ENCODE measurements around the gene TIAL1.

Gene TIAL1

DNA sequence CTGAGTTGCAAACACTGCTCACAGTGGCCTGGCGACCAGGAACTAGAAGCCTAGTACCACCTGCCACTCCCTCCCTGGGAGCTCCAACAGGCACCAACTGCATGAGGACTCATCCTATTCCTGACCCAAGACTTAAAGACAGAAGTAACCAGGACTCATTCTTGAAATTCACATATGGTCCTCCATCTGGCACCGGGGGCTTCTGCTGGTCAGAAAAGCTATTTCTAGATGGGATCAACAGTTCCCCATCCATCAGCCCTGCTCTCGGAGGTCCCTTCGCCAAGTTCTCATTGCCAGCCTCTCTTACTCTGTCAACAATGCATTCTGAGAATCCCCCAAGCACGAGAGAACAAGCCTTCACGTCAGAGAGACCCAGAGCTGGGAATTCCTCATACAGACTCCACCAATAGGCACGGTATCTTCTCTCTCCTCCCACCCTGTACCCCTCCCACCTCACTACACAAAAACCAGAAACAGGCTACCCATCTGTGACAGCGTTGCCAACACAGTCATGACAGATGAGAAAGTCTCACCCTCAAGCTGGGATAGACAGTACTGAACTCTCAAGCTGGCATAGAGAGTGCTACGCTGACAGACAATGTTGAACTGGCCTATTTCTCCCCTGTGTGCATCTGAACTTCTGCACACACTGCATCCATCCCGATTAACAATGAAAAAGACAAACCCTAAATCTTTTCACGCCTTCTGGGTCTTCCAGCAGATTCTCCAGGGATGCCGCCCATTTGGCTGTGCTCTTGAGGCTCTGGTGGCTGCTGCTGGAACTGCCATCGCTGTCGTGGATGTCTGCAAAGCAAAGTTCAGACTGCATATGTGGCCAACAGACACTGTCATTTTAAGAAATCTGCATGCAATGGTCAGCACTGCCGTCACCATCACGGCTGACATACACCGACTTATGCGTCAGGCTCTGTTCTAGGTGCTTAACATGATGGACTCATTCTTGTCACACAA, 69.9 kb downstream of the TIAL1 start:
- DNase-seq = no peak

DNA sequence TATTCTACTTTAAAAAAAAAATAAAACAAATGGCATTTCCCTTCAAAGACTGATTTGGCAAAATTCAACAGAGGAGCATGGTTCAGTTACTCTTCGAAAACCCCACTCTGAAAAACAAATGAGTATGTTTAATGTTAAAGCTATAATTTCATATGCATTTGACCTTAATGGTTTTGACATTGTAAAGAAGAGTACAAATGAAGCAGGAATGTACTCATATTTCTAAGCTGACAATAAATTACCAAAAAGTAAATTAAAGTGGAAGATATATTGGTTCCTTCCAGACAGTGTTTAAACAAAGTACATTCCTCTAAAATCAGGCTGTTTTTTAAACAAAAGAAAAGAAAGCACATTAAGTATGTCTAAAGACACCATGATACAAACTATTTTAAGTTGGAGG, 70.6 kb downstream of the TIAL1 start:
- DNase-seq = no peak

DNA sequence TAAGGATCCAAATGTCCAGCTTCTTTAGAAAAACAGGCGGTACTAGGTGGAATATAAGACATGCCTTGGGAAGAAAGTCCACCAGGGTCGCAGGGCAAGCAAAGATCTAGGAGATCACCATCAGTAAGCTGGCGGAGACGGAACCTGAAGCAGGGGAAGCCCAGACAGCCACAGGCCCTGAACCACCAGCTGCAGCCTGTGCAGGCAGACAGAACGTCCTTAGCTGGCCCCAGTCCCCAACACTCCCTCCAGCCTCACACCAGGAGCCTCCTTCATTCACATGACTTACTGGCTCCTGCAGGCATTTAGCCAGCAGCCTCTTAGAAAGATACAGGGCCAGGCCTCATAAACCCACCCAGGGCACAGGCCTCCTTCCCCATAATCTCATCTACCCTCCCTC, 71.6 kb downstream of the TIAL1 start:
- DNase-seq = no peak

DNA sequence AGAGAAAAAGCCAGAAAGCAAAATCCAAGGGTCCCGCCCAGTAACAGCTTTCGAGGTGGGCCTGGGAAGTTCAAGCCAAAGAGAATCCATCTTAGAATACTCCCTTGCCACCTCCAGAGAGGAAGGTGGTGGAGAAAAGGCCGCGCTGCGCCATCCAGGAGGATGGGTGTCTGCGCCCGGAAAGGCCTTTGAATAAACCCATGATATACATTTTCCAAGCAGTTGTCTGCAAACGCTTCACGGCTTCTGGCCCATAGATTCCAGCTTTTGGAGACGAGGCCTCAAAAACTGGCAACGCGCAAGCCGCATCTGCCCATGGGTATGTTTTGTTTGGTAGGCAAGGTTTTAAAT, 72.1 kb downstream of the TIAL1 start:
- no peak for DNase-seq

DNA sequence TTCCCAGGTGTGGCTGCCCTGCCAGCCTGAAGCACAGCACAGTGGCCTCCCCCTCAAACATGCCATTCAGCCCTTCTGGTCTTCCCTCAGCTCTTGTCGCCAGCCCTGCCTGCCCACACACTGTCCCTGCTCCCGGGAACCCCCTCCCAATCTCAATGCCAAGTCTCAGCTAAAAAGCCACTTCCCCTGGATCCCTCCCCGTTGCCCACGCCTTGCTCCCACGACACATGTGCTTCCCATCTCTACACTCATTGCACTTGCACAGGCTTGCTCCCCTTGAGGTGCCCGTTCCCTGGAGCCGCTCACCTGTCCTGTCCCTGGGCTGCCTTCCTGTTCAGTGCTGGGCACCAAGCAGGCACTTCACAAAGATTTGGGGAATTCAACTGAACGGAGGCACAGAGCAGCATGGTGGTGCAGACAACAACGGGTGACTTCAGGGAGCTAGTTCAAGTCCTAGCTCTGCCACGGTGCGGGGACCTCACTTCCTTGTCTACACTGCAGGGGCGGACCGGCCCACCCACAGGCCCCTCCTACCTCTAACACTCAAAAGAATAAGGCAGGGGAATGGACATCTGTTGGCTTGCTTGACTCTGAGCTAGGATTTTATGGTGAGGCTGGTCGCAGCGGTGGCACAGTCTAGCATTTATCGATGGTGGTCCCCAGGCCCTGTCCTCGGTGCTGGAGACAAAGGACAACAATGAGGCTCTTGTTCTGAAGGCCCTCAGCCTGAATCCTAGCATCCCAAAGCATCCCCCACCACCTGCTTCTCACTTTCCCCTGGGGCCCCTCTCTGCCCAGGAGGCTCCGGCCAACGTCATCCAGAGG, 72.7 kb downstream of the TIAL1 start:
- no peak for DNase-seq
